H1 (cell line): Measurements from ENCODE around the gene C13orf42. TPM values are rescaled to one million over a fixed set of nuclear protein-coding genes. Genes with fewer than 3 reads are reported as not detected.
A peak's percentile ranks its signal among the peaks of the same experiment; 100 is the strongest.

Source experiments
- CTCF ChIA-PET: fragments of 300-600 bp; sonication (Branson Sonifier 250); formaldehyde crosslinking; loops from one replicate; lab custom pipeline; 2021; ENCODE audit not compliant: partially characterized antibody; lab: Charles Lee
- POLR2A ChIA-PET: fragments of 300-600 bp; sonication (Branson Sonifier 250); formaldehyde crosslinking; loops from one replicate; lab custom pipeline; 2021; ENCODE audit warnings: inconsistent platforms; ENCODE audit not compliant: partially characterized antibody; lab: Charles Lee
- DNase-seq, 2 experiments: peaks; one replicate each; pipeline versions ENCODE4 v3.0.0 to v3.0.0-alpha.2; 2010 to 2022; ENCODE audit warnings: low spot score in 2 of 2, low read depth in 1 of 2, mixed read lengths in 1 of 2
- FAIRE-seq: peaks from 2 replicates; lab custom pipeline; 2011; peaks lifted over from hg19 to GRCh38; lab: Jason Lieb, UNC
- H2AFZ ChIP-seq: 2 replicates; pipeline ENCODE4 v1.8.1; 2012; ENCODE audit warnings: low read length, inconsistent platforms
- H2AK5ac ChIP-seq: 2 replicates; pipeline ENCODE4 v1.6.1; 2013; ENCODE audit warnings: low read depth, low read length
- H2BK120ac ChIP-seq: replicated peaks from 2 replicates; pipeline ENCODE3; 2013; ENCODE audit warnings: low read depth, low read length, inconsistent platforms
- H2BK12ac ChIP-seq: 2 replicates; pipeline ENCODE4 v1.6.1; 2013; ENCODE audit warnings: low read depth, low read length
- H2BK15ac ChIP-seq: 2 replicates; pipeline ENCODE4 v1.6.1; 2013; ENCODE audit warnings: low read length
- H2BK20ac ChIP-seq: 2 replicates; pipeline ENCODE4 v1.6.1; 2013; ENCODE audit warnings: low read length
- H2BK5ac ChIP-seq: 2 replicates; pipeline ENCODE4 v1.6.1; 2013; ENCODE audit warnings: low read depth, low read length
- H3K14ac ChIP-seq: 2 replicates; pipeline ENCODE4 v1.6.1; 2013; ENCODE audit warnings: inconsistent platforms; ENCODE audit not compliant: insufficient read length
- H3K18ac ChIP-seq: 2 replicates; pipeline ENCODE4 v1.6.1; 2013; ENCODE audit warnings: low read length; ENCODE audit errors: extremely low read depth
- H3K23ac ChIP-seq: 2 replicates; pipeline ENCODE4 v1.6.1; 2013; ENCODE audit warnings: inconsistent platforms; ENCODE audit not compliant: insufficient read length
- H3K23me2 ChIP-seq: 2 replicates; pipeline ENCODE4 v1.6.1; 2013; ENCODE audit warnings: low read depth, low read length
- H3K27ac ChIP-seq: 2 replicates; pipeline ENCODE4 v1.6.1; 2011; ENCODE audit warnings: low read depth, low read length, inconsistent platforms
- H3K27me3 ChIP-seq, 4 experiments: replicated peaks in 1 of 4; 1 replicate in 1 of 4; 2 replicates in 3 of 4; pipeline versions ENCODE4 v1.6.1 to v1.8.1; 2011 to 2013; ENCODE audit warnings: low read length in 3 of 4, mild to moderate bottlenecking in 3 of 4, inconsistent platforms in 2 of 4, mixed read lengths in 2 of 4, moderate library complexity in 1 of 4; ENCODE audit not compliant: control insufficient read depth in 3 of 4, insufficient read depth in 3 of 4; ENCODE audit errors: extremely low read depth in 1 of 4
- H3K36me3 ChIP-seq, 4 experiments: 2 replicates each; pipeline versions ENCODE4 v1.6.1 to v1.8.1; 2011 to 2013; ENCODE audit warnings: mild to moderate bottlenecking in 4 of 4, low read length in 3 of 4, moderate library complexity in 2 of 4, control low read depth in 1 of 4, inconsistent platforms in 1 of 4; ENCODE audit not compliant: insufficient read depth in 4 of 4, control insufficient read depth in 2 of 4
- H3K4ac ChIP-seq: replicated peaks from 2 replicates; pipeline ENCODE3; 2013; ENCODE audit warnings: low read length, low read depth, mixed read lengths, inconsistent platforms; ENCODE audit not compliant: insufficient read length
- H3K4me1 ChIP-seq, 4 experiments: replicated peaks in 1 of 4; 1 replicate in 1 of 4; 2 replicates in 3 of 4; pipeline versions ENCODE4 v1.6.1 to v1.8.1; 2011 to 2013; ENCODE audit warnings: low read length in 3 of 4, inconsistent platforms in 2 of 4, mixed read lengths in 1 of 4; ENCODE audit not compliant: insufficient read depth in 4 of 4, control insufficient read depth in 3 of 4
- H3K4me2 ChIP-seq, 2 experiments: 2 replicates each; pipeline versions ENCODE4 v1.6.1 to v1.8.1; 2011 to 2013; ENCODE audit warnings: low read depth in 2 of 2, low read length in 2 of 2, control low read depth in 1 of 2, inconsistent platforms in 1 of 2, mild to moderate bottlenecking in 1 of 2; ENCODE audit not compliant: insufficient read depth in 1 of 2
- H3K4me3 ChIP-seq, 4 experiments: fragments of 200-600, 300-600 bp in 1 of 4; sonication (generic), shearing (Covaris generic), sonication (Bioruptor Twin) in 1 of 4; 2 replicates each; pipeline versions ENCODE4 v1.5.1 to v1.8.1; 2011 to 2016; ENCODE audit warnings: low read length in 4 of 4, low read depth in 3 of 4, control low read depth in 2 of 4, inconsistent platforms in 2 of 4, mild to moderate bottlenecking in 2 of 4, mixed read lengths in 1 of 4, moderate library complexity in 1 of 4; ENCODE audit not compliant: insufficient read depth in 2 of 4; ENCODE audit errors: extremely low read depth in 1 of 4
- H3K56ac ChIP-seq: replicated peaks from 2 replicates; pipeline ENCODE3; 2013; ENCODE audit warnings: low read depth, mild to moderate bottlenecking, mixed read lengths, low read length, inconsistent platforms; ENCODE audit not compliant: insufficient read length
- H3K79me1 ChIP-seq: 2 replicates; pipeline ENCODE4 v1.6.1; 2013; ENCODE audit warnings: low read depth, low read length, control low read depth
- H3K79me2 ChIP-seq, 2 experiments: 2 replicates each; pipeline versions ENCODE4 v1.6.1 to v1.8.1; 2012 to 2013; ENCODE audit warnings: low read length in 2 of 2, mild to moderate bottlenecking in 2 of 2, inconsistent platforms in 1 of 2; ENCODE audit not compliant: insufficient read depth in 2 of 2, control insufficient read depth in 1 of 2
- H3K9ac ChIP-seq, 4 experiments: replicated peaks in 1 of 4; 1 replicate in 1 of 4; 2 replicates in 3 of 4; pipeline versions ENCODE4 v1.6.1 to v1.8.1; 2011 to 2013; ENCODE audit warnings: low read depth in 3 of 4, low read length in 3 of 4, control low read depth in 2 of 4, mild to moderate bottlenecking in 2 of 4, moderate library complexity in 2 of 4, inconsistent platforms in 1 of 4; ENCODE audit errors: extremely low read depth in 1 of 4
- H3K9me3 ChIP-seq, 2 experiments: 2 replicates each; pipeline versions ENCODE4 v1.6.1 to v1.8.1; 2012 to 2013; ENCODE audit warnings: mild to moderate bottlenecking in 2 of 2, moderate library complexity in 2 of 2, control low read depth in 1 of 2, inconsistent platforms in 1 of 2, low read depth in 1 of 2, low read length in 1 of 2, mixed read lengths in 1 of 2; ENCODE audit not compliant: insufficient read depth in 2 of 2
- H4K20me1 ChIP-seq, 2 experiments: replicated peaks in 1 of 2; 2 replicates each; pipeline versions ENCODE3 to v1.8.1; 2011 to 2013; ENCODE audit warnings: inconsistent platforms in 2 of 2, low read length in 2 of 2, mild to moderate bottlenecking in 1 of 2; ENCODE audit not compliant: insufficient read depth in 2 of 2, control insufficient read depth in 1 of 2
- H4K5ac ChIP-seq: 2 replicates; pipeline ENCODE4 v1.6.1; 2013; ENCODE audit warnings: low read length, low read depth, mixed read lengths, inconsistent platforms; ENCODE audit not compliant: insufficient read length
- H4K8ac ChIP-seq: 2 replicates; pipeline ENCODE4 v1.8.0; 2013; ENCODE audit warnings: mild to moderate bottlenecking, moderate library complexity, low read length, inconsistent platforms; ENCODE audit not compliant: insufficient read depth; ENCODE audit errors: extremely low read depth
- H4K91ac ChIP-seq: replicated peaks from 2 replicates; pipeline ENCODE3; 2013; ENCODE audit warnings: low read length, mixed read lengths, inconsistent platforms; ENCODE audit not compliant: insufficient read length
- ASH2L ChIP-seq: fragments of 200-600, 300-600 bp; sonication (generic); IDR thresholded peaks from one replicate; pipeline ENCODE4 v1.7.1; 2017; ENCODE audit warnings: low read length
- CBX8 ChIP-seq: fragments of 300-800, 300-1000 bp; sonication (generic); IDR thresholded peaks from 2 replicates; pipeline ENCODE4 v1.7.1; 2016; ENCODE audit warnings: low read depth, low read length, borderline replicate concordance
- CHD1 ChIP-seq: IDR thresholded peaks from 2 replicates; pipeline ENCODE4 v1.6.1; 2012; ENCODE audit warnings: low read depth, low read length, improper control_type of control experiment
- EZH2 ChIP-seq: fragments of 200-600 bp; sonication (generic); IDR thresholded peaks from 2 replicates; pipeline ENCODE4 v1.7.1; 2012; ENCODE audit warnings: low read depth, mild to moderate bottlenecking, moderate library complexity, low read length, inconsistent platforms; ENCODE audit not compliant: severe bottlenecking
- HDAC6 ChIP-seq: IDR thresholded peaks from one replicate; pipeline ENCODE4 v1.7.1; 2012; ENCODE audit warnings: low read depth, mild to moderate bottlenecking, inconsistent platforms, low read length, moderate library complexity
- POLR2A ChIP-seq, 2 experiments: IDR thresholded peaks; 1 replicate in 1 of 2; 2 replicates in 1 of 2; pipeline ENCODE4 v1.6.1; 2011; ENCODE audit warnings: low read depth in 2 of 2, low read length in 2 of 2, mild to moderate bottlenecking in 2 of 2; ENCODE audit errors: control extremely low read depth in 1 of 2
- RFX5 ChIP-seq: IDR thresholded peaks from 2 replicates; pipeline ENCODE4 v1.6.1; 2011; ENCODE audit warnings: low read depth, low read length, improper control_type of control experiment, borderline replicate concordance
- RNF2 ChIP-seq: fragments of 200-900, 300-1000 bp; sonication (generic); IDR thresholded peaks from 2 replicates; pipeline ENCODE4 v1.7.1; 2016; ENCODE audit warnings: borderline replicate concordance, low read depth, mild to moderate bottlenecking, antibody characterized with exemption, low read length; ENCODE audit not compliant: poor library complexity, severe bottlenecking; ENCODE audit errors: missing control alignments
- ZNF274 ChIP-seq: IDR thresholded peaks from 2 replicates; pipeline ENCODE4 v1.7.0; 2012; ENCODE audit warnings: low read length, borderline replicate concordance; ENCODE audit errors: extremely low read depth
- WGBS, 2 experiments: shearing (Covaris generic) in 1 of 2; methylation state at CpG; one replicate each; pipeline versions ENCODE4 v1.1.6 to v1.1.7; 2013 to 2015; ENCODE audit warnings: low lambda C conversion rate in 2 of 2, mixed read lengths in 2 of 2, inconsistent platforms in 1 of 2, low coverage in 1 of 2, missing lambda C conversion rate in 1 of 2; ENCODE audit not compliant: insufficient replicate concordance in 2 of 2, insufficient coverage in 1 of 2, insufficient read length in 1 of 2; ENCODE audit errors: extremely low coverage in 1 of 2, missing lambda C conversion rate in 1 of 2; 5-methylcytosine and 5-hydroxymethylcytosine counted together
- polyA plus RNA-seq, 7 experiments: library from polyadenylated mRNA; depleted of rRNA in 3 of 7; stranded (reverse) in 5 of 7; unstranded in 2 of 7; fragments of >200 nt in 5 of 7; fragments of 200-250 nt in 2 of 7; gene quantifications; 1 replicate in 5 of 7; 2 replicates in 1 of 7; 4 replicates in 1 of 7; pipeline versions ENCODE4 v1.2.1 to v1.2.3, GENCODE V29; 2011 to 2013; ENCODE audit warnings: missing spikeins in 2 of 7, mixed read lengths in 2 of 7
- total RNA-seq: library from RNA; stranded (reverse); fragmentation: NEBNext Ultra II Directional; extraction: Animal tissue kit (Norgen Biotek cat#: 25700); gene quantifications from 2 replicates; pipeline ENCODE4 v1.2.1, GENCODE V29; 2021
- TF ChIP-seq, protein P1 (sequence below): IDR thresholded peaks from 2 replicates; pipeline ENCODE4 v1.6.1; 2012; ENCODE audit warnings: inconsistent platforms
- TF ChIP-seq, protein P2 (sequence below): IDR thresholded peaks from 2 replicates; pipeline ENCODE4 v1.6.1; 2011; ENCODE audit warnings: low read length, improper control_type of control experiment

The C13orf42 gene
- total and polyA plus RNA-seq, 2 of the 8 experiments (the other 6 are each of a cell fraction or from before 2014, with no cell fraction given), result 9.9 to 10.1 TPM

DNA sequence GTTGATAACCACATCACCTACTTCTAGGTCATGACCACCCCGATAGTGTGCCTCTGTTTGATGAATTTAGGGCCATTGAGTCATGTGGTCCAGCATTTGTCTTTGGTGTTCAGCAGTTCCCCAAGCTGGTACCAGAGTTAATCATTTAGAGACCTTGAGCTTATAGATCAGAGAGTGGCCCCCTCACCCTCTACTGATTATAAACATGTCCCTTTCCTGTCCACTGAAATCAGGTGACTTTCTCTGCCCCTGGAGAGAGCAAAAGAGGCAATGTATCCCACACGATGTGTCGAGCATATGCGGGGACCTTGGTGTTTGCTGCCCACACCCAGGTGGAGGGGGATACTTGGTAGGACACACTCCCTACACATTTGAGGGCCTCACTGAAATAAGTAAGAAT lies 46.3 kb downstream of the C13orf42 start:
- ChIA-PET POLR2A (interaction anchor here (1.0 kb wide), 1 partner anchor 83 kb away, joined by 3 read pairs; no protein-coding TSS in a partner anchor), CTCF (interaction anchor here (3.4 to 3.7 kb wide), 2 partner anchors 21 to 75 kb away, joined by 17 to 25 read pairs; no protein-coding TSS in a partner anchor)
- no peak overlapping the region for H3K4me2 ChIP-seq
- H3K56ac ChIP-seq, result no peak overlapping the region
- no peak overlapping the region for H2BK5ac ChIP-seq
- no peak overlapping the region for H4K8ac ChIP-seq
- H3K4ac ChIP-seq, result no peak overlapping the region
- H3K79me1 ChIP-seq, result no peaks in the 10 kb centered on the region
- no peaks in the 10 kb centered on the region for H4K20me1 ChIP-seq
- H3K14ac ChIP-seq, result no peak overlapping the region
- TF ChIP-seq CHD1 (no peak), RFX5 (no peak), POLR2A (IDR thresholded peaks at IDR 0.05; ENCODE audit: control extremely low read depth in 1 of 2, low read depth in 2 of 2, low read length in 2 of 2) (no peak), ASH2L (no peak), CBX8 (no peak), EZH2 (no peak), RNF2 (no peak), HDAC6 (no peak), ZNF274 (no peak)
- TF ChIP-seq, protein P1, sequence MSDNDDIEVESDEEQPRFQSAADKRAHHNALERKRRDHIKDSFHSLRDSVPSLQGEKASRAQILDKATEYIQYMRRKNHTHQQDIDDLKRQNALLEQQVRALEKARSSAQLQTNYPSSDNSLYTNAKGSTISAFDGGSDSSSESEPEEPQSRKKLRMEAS, result no peak
- TF ChIP-seq, protein P2, sequence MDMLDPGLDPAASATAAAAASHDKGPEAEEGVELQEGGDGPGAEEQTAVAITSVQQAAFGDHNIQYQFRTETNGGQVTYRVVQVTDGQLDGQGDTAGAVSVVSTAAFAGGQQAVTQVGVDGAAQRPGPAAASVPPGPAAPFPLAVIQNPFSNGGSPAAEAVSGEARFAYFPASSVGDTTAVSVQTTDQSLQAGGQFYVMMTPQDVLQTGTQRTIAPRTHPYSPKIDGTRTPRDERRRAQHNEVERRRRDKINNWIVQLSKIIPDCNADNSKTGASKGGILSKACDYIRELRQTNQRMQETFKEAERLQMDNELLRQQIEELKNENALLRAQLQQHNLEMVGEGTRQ, result no peak
- no peaks in the 10 kb centered on the region; a peak in 1 of 7 replicates for H3K27me3 ChIP-seq
- H3K36me3 ChIP-seq, result no peaks in the 10 kb centered on the region
- whole genome bisulfite sequencing, 2 experiments, result 90% methylated on average over 4 of the region's 4 CpGs; no CpG with 5 or more reads in 1 of the 2 experiments
- no peak overlapping the region for H4K5ac ChIP-seq
- no peak overlapping the region for H3K4me3 ChIP-seq
- H2AK5ac ChIP-seq, result no peak overlapping the region
- H2BK12ac ChIP-seq, result no peak overlapping the region
- DNase-seq (peak in 1 of 2 experiments; percentile 27), FAIRE-seq (no peak)
- H2BK120ac ChIP-seq, result no peak overlapping the region
- no peak overlapping the region for H2AFZ ChIP-seq
- no peak overlapping the region for H3K18ac ChIP-seq
- H3K9me3 ChIP-seq, result no peaks in the 10 kb centered on the region
- H3K27ac ChIP-seq, result no peak overlapping the region
- H3K23ac ChIP-seq, result no peak overlapping the region
- H4K91ac ChIP-seq, result no peak overlapping the region
- no peak overlapping the region for H2BK15ac ChIP-seq
- H2BK20ac ChIP-seq, result no peak overlapping the region
- H3K79me2 ChIP-seq, result no peaks in the 10 kb centered on the region
- H3K9ac ChIP-seq, result no peak overlapping the region
- peaks cover 0 to 3% (median 2%) of the 10 kb centered on the region in 4 experiments; a peak in 3 of 7 replicates for H3K4me1 ChIP-seq
- H3K23me2 ChIP-seq, result no peaks in the 10 kb centered on the region
